Skeletal muscle tissue (tissue), 4 donors: ENCODE measurements around the gene HELZ. TPM values are rescaled to one million over a fixed set of nuclear protein-coding genes. Genes with fewer than 3 reads are reported as not detected.

ENCODE experiments used
- H3K27ac ChIP-seq: one replicate; pipeline ENCODE4 v1.7.0; 2013; ENCODE audit warnings: mild to moderate bottlenecking, low read depth, low read length, inconsistent platforms
- H3K27me3 ChIP-seq, 3 donors: one replicate each; pipeline ENCODE4 v1.7.0; 2013; ENCODE audit warnings: low read length in 3 of 3; ENCODE audit not compliant: control insufficient read depth in 3 of 3, insufficient read depth in 3 of 3
- H3K36me3 ChIP-seq, 3 donors: one replicate each; pipeline ENCODE4 v1.7.0; 2013; ENCODE audit warnings: low read length in 3 of 3; ENCODE audit not compliant: control insufficient read depth in 3 of 3, insufficient read depth in 3 of 3
- H3K4me1 ChIP-seq, 3 donors: one replicate each; pipeline ENCODE4 v1.7.0; 2013; ENCODE audit warnings: low read length in 3 of 3, mild to moderate bottlenecking in 3 of 3; ENCODE audit not compliant: control insufficient read depth in 3 of 3, insufficient read depth in 3 of 3
- H3K4me3 ChIP-seq, 3 donors: one replicate each; pipeline ENCODE4 v1.7.0; 2013; ENCODE audit warnings: low read length in 3 of 3
- H3K9ac ChIP-seq, 3 donors: one replicate each; pipeline ENCODE4 v1.7.0; 2013; ENCODE audit warnings: low read length in 3 of 3, mild to moderate bottlenecking in 3 of 3, moderate library complexity in 2 of 3, low read depth in 1 of 3
- H3K9me3 ChIP-seq, 3 donors: one replicate each; pipeline ENCODE4 v1.7.0; 2013; ENCODE audit warnings: low read length in 3 of 3; ENCODE audit not compliant: control insufficient read depth in 3 of 3
- total RNA-seq: library from RNA; depleted of rRNA; stranded (reverse); fragments of >200 nt; gene quantifications from one replicate; pipeline ENCODE4 v1.2.3, GENCODE V29; 2014
- donor health status: Osteomylitis.

HELZ gene
- total RNA-seq, 1 donor from 2014 or later = 53.8 TPM

DNA sequence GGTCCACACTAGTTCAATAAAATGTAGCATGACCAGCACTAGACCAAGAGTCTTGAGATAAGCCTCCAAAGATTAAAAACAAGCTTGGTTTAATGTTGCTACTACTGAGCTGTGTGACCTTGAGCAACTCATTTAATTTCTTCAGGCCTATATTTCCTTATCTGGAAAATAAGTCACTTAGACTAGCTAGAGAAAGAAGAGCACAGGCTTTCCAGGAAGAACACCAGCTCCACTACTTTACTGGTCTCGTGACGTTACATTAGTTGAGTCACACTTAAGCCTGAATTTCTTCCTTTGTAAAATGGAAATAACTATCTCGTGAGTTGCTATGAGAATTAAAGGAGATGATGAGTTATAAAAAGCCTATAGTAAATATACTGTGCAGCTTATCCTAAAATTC is 5.4 kb downstream of the HELZ start:
- Histone ChIP-seq H3K27ac (no peak overlapping the region), H3K4me3 (no peak overlapping the region), H3K36me3 (peaks cover 0 to 21% (median 12%) of the 10 kb centered on the region in 3 donors), H3K4me1 (peaks cover 17 to 40% (median 37%) of the 10 kb centered on the region in 3 donors), H3K9ac (no peak overlapping the region), H3K27me3 (no peaks in the 10 kb centered on the region), H3K9me3 (no peaks in the 10 kb centered on the region)

GRCh38 chr17:67238991-67239390 is 6.0 kb downstream of the HELZ start:
- H3K27ac ChIP-seq = no peak overlapping the region
- H3K4me1 ChIP-seq = peaks cover 17 to 36% (median 34%) of the 10 kb centered on the region in 3 donors
- H3K4me3 ChIP-seq = no peak overlapping the region
- peaks cover 0 to 21% (median 12%) of the 10 kb centered on the region in 3 donors for H3K36me3 ChIP-seq
- no peaks in the 10 kb centered on the region for H3K27me3 ChIP-seq
- H3K9ac ChIP-seq = no peak overlapping the region
- no peaks in the 10 kb centered on the region for H3K9me3 ChIP-seq

- Histone ChIP-seq H3K9me3 (no peaks in the 10 kb centered on the region), H3K4me1 (peaks cover 0 to 3% (median 0%) of the 10 kb centered on the region in 3 donors), H3K4me3 (no peak overlapping the region), H3K36me3 (peaks cover 3 to 14% (median 9%) of the 10 kb centered on the region in 3 donors), H3K27ac (no peak overlapping the region), H3K27me3 (no peaks in the 10 kb centered on the region), H3K9ac (no peak overlapping the region)
Measured at GRCh38 chr17:67232441-67232840, 12.6 kb downstream of the HELZ start.

DNA sequence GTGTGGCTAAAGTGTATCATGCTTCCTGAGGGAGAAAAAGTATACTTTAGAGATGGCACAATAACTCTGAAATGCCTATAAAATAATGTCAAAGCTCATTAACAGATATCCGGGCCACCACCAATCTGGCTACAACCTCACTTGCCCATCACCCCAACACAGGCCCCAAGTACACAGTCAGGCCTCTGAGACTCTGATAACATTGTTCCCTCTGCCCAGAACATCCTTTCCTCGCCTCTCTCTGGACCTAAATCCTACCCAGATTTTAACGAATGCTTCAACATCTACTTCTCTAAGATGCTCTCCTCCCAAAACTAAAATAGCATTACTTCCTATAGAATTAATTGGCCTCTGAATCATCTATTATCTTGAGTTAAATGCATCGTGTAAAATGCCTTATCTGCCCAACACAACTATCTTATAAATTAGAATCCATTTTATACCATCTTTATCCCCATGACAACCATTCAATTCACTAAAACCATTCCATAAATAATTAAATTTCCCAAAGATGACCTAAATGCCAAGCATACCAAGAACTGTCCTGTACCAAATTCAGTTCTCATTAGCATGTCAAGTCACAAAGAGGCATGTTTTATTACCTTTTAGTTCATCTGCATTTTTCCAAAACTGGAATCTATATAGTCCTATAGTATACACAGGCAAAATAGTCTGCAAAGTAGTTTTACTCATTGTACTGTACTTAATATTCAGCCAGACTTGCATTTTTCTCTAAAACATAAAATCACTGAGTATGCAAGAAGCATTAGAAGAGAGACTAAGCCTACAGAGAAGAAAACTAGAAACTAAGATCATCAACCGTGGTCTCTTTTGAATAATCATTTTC is 15.7 kb downstream of the HELZ start:
- Histone ChIP-seq H3K27me3 (no peaks in the 10 kb centered on the region), H3K36me3 (peaks cover 0 to 5% (median 3%) of the 10 kb centered on the region in 3 donors), H3K9me3 (no peaks in the 10 kb centered on the region), H3K4me3 (no peak overlapping the region), H3K27ac (no peak overlapping the region), H3K9ac (no peak overlapping the region), H3K4me1 (peaks cover 0 to 3% (median 0%) of the 10 kb centered on the region in 3 donors)

DNA sequence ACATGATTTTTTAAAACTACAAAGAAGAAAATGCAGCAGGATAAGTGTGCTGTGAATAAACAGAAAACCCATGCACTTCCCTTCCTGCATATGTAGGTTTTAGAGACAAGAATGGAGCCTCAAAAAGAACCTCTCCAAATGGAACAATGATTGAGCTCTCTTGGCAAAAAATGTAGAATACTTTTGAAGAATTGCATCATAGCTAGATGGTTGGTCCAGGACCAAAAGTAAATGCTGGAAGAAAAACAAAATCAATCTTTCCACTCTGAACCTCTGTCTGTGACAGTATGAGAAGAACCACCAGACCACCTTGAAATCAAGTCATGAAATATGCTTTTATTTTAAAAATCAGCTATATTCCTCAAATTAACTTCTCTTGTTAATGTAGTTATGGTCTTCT is 17.5 kb downstream of the HELZ start:
- Histone ChIP-seq H3K9ac (no peak overlapping the region), H3K4me1 (peaks cover 3 to 6% (median 3%) of the 10 kb centered on the region in 3 donors), H3K4me3 (no peak overlapping the region), H3K36me3 (peaks cover 0 to 5% (median 0%) of the 10 kb centered on the region in 3 donors), H3K27me3 (no peaks in the 10 kb centered on the region), H3K9me3 (no peaks in the 10 kb centered on the region), H3K27ac (no peak overlapping the region)

DNA sequence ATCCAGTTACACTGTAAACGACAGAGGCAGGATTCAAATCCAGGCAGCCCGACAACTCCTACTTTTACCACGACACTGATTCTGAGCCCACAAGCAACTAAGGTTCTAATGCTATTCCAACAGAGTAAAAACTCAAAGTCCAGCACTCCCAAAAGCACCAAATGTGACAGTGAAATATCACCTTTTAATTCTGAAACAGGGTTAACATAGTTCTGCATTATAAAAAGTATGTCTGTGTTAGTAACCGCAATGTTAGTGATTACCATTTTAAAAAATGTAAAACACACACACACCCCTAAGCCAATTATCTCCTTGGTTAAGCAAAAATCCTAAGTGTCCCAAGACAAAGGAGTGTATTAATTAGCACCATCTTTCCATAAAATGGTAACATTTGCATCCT is 19.7 kb downstream of the HELZ start:
- no peak overlapping the region for H3K9ac ChIP-seq
- no peaks in the 10 kb centered on the region for H3K27me3 ChIP-seq
- no peak overlapping the region for H3K4me3 ChIP-seq
- no peak overlapping the region for H3K27ac ChIP-seq
- no peaks in the 10 kb centered on the region for H3K9me3 ChIP-seq
- peaks cover 0 to 5% (median 0%) of the 10 kb centered on the region in 3 donors for H3K36me3 ChIP-seq
- H3K4me1 ChIP-seq = peaks cover 7 to 13% (median 9%) of the 10 kb centered on the region in 3 donors

DNA sequence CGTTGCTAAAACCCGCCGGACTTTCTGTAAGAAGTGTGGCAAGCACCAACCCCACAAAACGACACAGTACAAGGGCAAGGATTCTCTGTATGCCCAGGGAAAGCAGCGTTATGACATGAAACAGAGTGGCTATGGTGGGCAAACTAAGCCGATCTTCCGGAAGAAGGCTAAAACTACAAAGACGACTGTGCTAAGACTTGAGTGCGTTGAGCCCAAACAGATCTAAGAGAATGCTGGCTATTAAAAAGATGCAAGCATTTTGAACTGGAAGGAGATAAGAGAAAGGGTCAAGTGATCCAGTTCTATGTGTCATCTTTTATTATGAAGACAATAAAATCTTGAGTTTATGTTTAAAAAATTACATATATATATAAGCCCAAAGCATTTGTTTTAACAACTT is 20.3 kb downstream of the HELZ start:
- H3K4me1 ChIP-seq = peaks cover 7 to 13% (median 9%) of the 10 kb centered on the region in 3 donors
- H3K9ac ChIP-seq = no peak overlapping the region
- no peak overlapping the region for H3K27ac ChIP-seq
- H3K27me3 ChIP-seq = no peaks in the 10 kb centered on the region
- peaks cover 0 to 5% (median 0%) of the 10 kb centered on the region in 3 donors for H3K36me3 ChIP-seq
- no peaks in the 10 kb centered on the region for H3K9me3 ChIP-seq
- H3K4me3 ChIP-seq = no peak overlapping the region

- Histone ChIP-seq H3K4me1 (peaks cover 7 to 13% (median 12%) of the 10 kb centered on the region in 3 donors), H3K36me3 (peaks cover 0 to 5% (median 0%) of the 10 kb centered on the region in 3 donors), H3K9me3 (no peaks in the 10 kb centered on the region), H3K27me3 (no peaks in the 10 kb centered on the region), H3K9ac (no peak overlapping the region), H3K4me3 (no peak overlapping the region), H3K27ac (no peak overlapping the region)
Measured at GRCh38 chr17:67223924-67224323, 21.1 kb downstream of the HELZ start.

DNA sequence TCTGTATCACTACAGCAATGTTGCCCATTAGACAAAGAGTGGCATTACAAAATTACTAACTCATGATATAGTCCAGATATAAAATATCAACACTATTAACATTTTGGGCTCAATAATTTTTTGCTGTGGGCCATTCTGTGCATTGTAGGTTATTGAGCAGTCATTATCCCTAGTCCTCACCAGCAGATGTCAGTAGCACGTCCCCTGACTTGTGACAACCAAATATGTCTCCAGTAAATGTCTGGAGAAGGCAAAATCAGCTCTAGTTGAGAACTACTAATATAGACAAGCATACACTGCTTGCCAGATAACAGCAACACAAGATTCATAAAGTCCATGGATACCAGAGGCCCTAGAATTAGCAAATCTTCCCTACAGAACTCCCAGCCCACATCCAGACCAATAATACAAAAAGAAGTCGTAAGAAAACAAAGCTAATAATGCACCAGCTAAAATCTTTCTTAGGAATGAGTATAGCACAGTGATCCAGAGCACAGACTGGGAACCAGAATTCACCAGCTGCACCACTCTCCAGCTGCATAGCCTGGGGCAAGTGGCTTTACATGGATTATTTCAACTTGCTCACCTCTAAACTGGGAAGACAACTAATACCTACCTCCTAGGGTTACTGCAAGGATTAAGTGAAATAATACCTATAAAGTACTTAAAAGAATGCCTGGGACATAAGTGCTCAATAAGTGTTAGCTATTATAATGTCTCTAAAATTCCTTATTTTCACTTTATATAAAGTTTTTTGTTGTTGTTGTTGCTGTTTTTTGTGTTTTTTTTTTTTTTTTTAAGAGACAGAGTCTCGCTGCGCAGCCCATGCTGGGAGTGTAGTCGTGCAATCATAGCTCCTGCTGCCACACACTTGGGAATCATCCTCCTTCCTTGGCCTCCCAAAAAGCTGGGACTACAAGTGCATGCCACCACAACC is 23.7 kb downstream of the HELZ start:
- H3K27me3 ChIP-seq = no peaks in the 10 kb centered on the region
- no peaks in the 10 kb centered on the region for H3K9me3 ChIP-seq
- peaks cover 7 to 13% (median 8%) of the 10 kb centered on the region in 3 donors for H3K36me3 ChIP-seq
- no peak overlapping the region for H3K27ac ChIP-seq
- H3K4me1 ChIP-seq = peaks cover 7 to 17% (median 12%) of the 10 kb centered on the region in 3 donors
- no peak overlapping the region for H3K9ac ChIP-seq
- H3K4me3 ChIP-seq = no peak overlapping the region
